H9 (cell line): ENCODE measurements around the gene CHMP4A. TPM values are rescaled to one million over a fixed set of nuclear protein-coding genes. Genes with fewer than 3 reads are reported as not detected.

Experiments used
- DNase-seq: peaks from one replicate; pipeline ENCODE4 v3.0.0-alpha.2; 2017
- H2AFZ ChIP-seq: one replicate; pipeline ENCODE4 v1.6.1; 2013; ENCODE audit warnings: mild to moderate bottlenecking, low read length, control low read depth, moderate library complexity
- H2AK5ac ChIP-seq: 2 replicates; pipeline ENCODE4 v1.6.1; 2013; ENCODE audit warnings: low read length, control low read depth, mixed read lengths; ENCODE audit not compliant: insufficient read length
- H2BK120ac ChIP-seq: one replicate; pipeline ENCODE4 v1.6.1; 2013; ENCODE audit warnings: low read depth, mild to moderate bottlenecking, low read length, control low read depth, inconsistent platforms; ENCODE audit not compliant: poor library complexity, severe bottlenecking
- H2BK12ac ChIP-seq: 2 replicates; pipeline ENCODE4 v1.6.1; 2013; ENCODE audit warnings: low read length, control low read depth, mixed read lengths, low read depth; ENCODE audit not compliant: insufficient read length
- H2BK15ac ChIP-seq: 2 replicates; pipeline ENCODE4 v1.6.1; 2013; ENCODE audit warnings: low read depth, low read length, control low read depth
- H2BK20ac ChIP-seq: one replicate; pipeline ENCODE4 v1.6.1; 2013; ENCODE audit warnings: low read depth, mild to moderate bottlenecking, low read length, control low read depth, inconsistent platforms; ENCODE audit not compliant: poor library complexity, severe bottlenecking
- H2BK5ac ChIP-seq: 2 replicates; pipeline ENCODE4 v1.6.1; 2013; ENCODE audit warnings: low read length, control low read depth, mixed read lengths; ENCODE audit not compliant: insufficient read length
- H3K14ac ChIP-seq: 2 replicates; pipeline ENCODE4 v1.6.1; 2013; ENCODE audit warnings: low read length, control low read depth; ENCODE audit not compliant: insufficient read depth
- H3K18ac ChIP-seq: 2 replicates; pipeline ENCODE4 v1.6.1; 2013; ENCODE audit warnings: low read depth, mild to moderate bottlenecking, mixed read lengths, low read length, control low read depth; ENCODE audit not compliant: insufficient read length
- H3K23ac ChIP-seq: 2 replicates; pipeline ENCODE4 v1.6.1; 2013; ENCODE audit warnings: low read length, control low read depth, mixed read lengths, low read depth; ENCODE audit not compliant: insufficient read length
- H3K23me2 ChIP-seq: 2 replicates; pipeline ENCODE4 v1.6.1; 2013; ENCODE audit warnings: low read depth, mild to moderate bottlenecking, mixed read lengths, low read length, control low read depth; ENCODE audit not compliant: insufficient read length, poor library complexity, severe bottlenecking
- H3K27ac ChIP-seq: 2 replicates; pipeline ENCODE4 v1.5.1; 2013; ENCODE audit warnings: low read length, control low read depth, mixed read lengths, low read depth; ENCODE audit not compliant: insufficient read length
- H3K27me3 ChIP-seq: 2 replicates; pipeline ENCODE4 v1.6.1; 2013; ENCODE audit warnings: low read length, control low read depth, inconsistent platforms; ENCODE audit not compliant: insufficient read depth
- H3K4ac ChIP-seq: 2 replicates; pipeline ENCODE4 v1.6.1; 2013; ENCODE audit warnings: low read depth, mild to moderate bottlenecking, control low read depth, inconsistent platforms, low read length, moderate library complexity
- H3K4me1 ChIP-seq: 2 replicates; pipeline ENCODE4 v1.6.1; 2013; ENCODE audit warnings: low read length, control low read depth, inconsistent platforms; ENCODE audit not compliant: insufficient read depth
- H3K4me2 ChIP-seq: 2 replicates; pipeline ENCODE4 v1.6.1; 2013; ENCODE audit warnings: low read length, control low read depth, mixed read lengths; ENCODE audit not compliant: insufficient read length, insufficient read depth
- H3K56ac ChIP-seq: 2 replicates; pipeline ENCODE4 v1.6.1; 2013; ENCODE audit warnings: low read depth, mild to moderate bottlenecking, mixed read lengths, low read length, control low read depth; ENCODE audit not compliant: insufficient read length
- H3K79me1 ChIP-seq: 2 replicates; pipeline ENCODE4 v1.6.1; 2013; ENCODE audit warnings: low read depth, mild to moderate bottlenecking, moderate library complexity, low read length, control low read depth, inconsistent platforms; ENCODE audit not compliant: insufficient read depth, poor library complexity, severe bottlenecking
- H3K79me2 ChIP-seq: 2 replicates; pipeline ENCODE4 v1.6.1; 2013; ENCODE audit warnings: low read length, control low read depth, inconsistent platforms; ENCODE audit not compliant: insufficient read depth
- H3K9ac ChIP-seq: 2 replicates; pipeline ENCODE4 v1.6.1; 2013; ENCODE audit warnings: low read length, control low read depth, mixed read lengths; ENCODE audit not compliant: insufficient read length; ENCODE audit errors: extremely low read depth
- H3K9me3 ChIP-seq: one replicate; pipeline ENCODE4 v1.6.1; 2013; ENCODE audit warnings: low read depth, low read length, inconsistent platforms; ENCODE audit not compliant: control insufficient read depth
- H3T11ph ChIP-seq: one replicate; pipeline ENCODE4 v1.6.1; 2013; ENCODE audit warnings: mild to moderate bottlenecking, low read length, control low read depth, inconsistent platforms
- H4K20me1 ChIP-seq: one replicate; pipeline ENCODE4 v1.6.1; 2013; ENCODE audit not compliant: control insufficient read depth, insufficient read length, insufficient read depth
- H4K5ac ChIP-seq: 2 replicates; pipeline ENCODE4 v1.6.1; 2013; ENCODE audit warnings: low read depth, mild to moderate bottlenecking, mixed read lengths, low read length, control low read depth; ENCODE audit not compliant: insufficient read length
- H4K8ac ChIP-seq: replicated peaks from 2 replicates; pipeline ENCODE4 v1.6.1; 2013; ENCODE audit warnings: low read length, control low read depth, mixed read lengths, low read depth; ENCODE audit not compliant: insufficient read length
- H4K91ac ChIP-seq: 2 replicates; pipeline ENCODE4 v1.6.1; 2013; ENCODE audit warnings: low read depth, mild to moderate bottlenecking, moderate library complexity, mixed read lengths, low read length, control low read depth; ENCODE audit not compliant: insufficient read length
- H3K27ac Mint-ChIP-seq, 3 experiments: 2 replicates in 2 of 3; 3 replicates in 1 of 3; pipeline ENCODE4 v1.8.0; 2020 to 2021; ENCODE audit warnings: mixed read lengths in 3 of 3, mild to moderate bottlenecking in 1 of 3, moderate library complexity in 1 of 3
- H3K27me3 Mint-ChIP-seq: 2 replicates; pipeline ENCODE4 v1.8.0; 2021; ENCODE audit warnings: low read depth, mild to moderate bottlenecking, moderate library complexity, mixed read lengths
- H3K36me3 Mint-ChIP-seq, 3 experiments: 2 replicates in 2 of 3; 3 replicates in 1 of 3; pipeline ENCODE4 v1.8.0; 2020 to 2021; ENCODE audit warnings: low read depth in 3 of 3, mixed read lengths in 3 of 3; ENCODE audit not compliant: insufficient read depth in 1 of 3
- H3K4me1 Mint-ChIP-seq, 2 experiments: 2 replicates each; pipeline ENCODE4 v1.8.0; 2020; ENCODE audit warnings: mixed read lengths in 2 of 2
- H3K4me3 Mint-ChIP-seq, 2 experiments: 2 replicates in 1 of 2; 3 replicates in 1 of 2; pipeline ENCODE4 v1.8.0; 2020 to 2021; ENCODE audit warnings: mild to moderate bottlenecking in 2 of 2, mixed read lengths in 2 of 2, moderate library complexity in 1 of 2
- H3K9me3 Mint-ChIP-seq, 2 experiments: 2 replicates in 1 of 2; 3 replicates in 1 of 2; pipeline ENCODE4 v1.8.0; 2020; ENCODE audit warnings: mild to moderate bottlenecking in 2 of 2, mixed read lengths in 2 of 2, moderate library complexity in 1 of 2
- WGBS: extraction: QIAGEN DNeasy Blood & Tissue Kit; methylation state at CpG from one replicate; pipeline ENCODE4 v1.1.7; 2013; ENCODE audit warnings: missing lambda C conversion rate, low lambda C conversion rate, mixed read lengths; ENCODE audit not compliant: insufficient read length; ENCODE audit errors: extremely low coverage; 5-methylcytosine and 5-hydroxymethylcytosine counted together
- total RNA-seq: library from RNA; stranded (reverse); gene quantifications from 2 replicates; pipeline ENCODE4 v1.2.1, GENCODE V29; 2021
- TF ChIP-seq, protein P1 (sequence below): fragments of 200-600 bp; sonication (generic); conservative IDR thresholded peaks from 3 replicates; pipeline ENCODE4 v1.8.0; 2021; ENCODE audit warnings: antibody characterized with exemption, mild to moderate bottlenecking

Gene CHMP4A
- total RNA-seq, 1 experiment from 2014 or later, result 46.2 TPM

DNA sequence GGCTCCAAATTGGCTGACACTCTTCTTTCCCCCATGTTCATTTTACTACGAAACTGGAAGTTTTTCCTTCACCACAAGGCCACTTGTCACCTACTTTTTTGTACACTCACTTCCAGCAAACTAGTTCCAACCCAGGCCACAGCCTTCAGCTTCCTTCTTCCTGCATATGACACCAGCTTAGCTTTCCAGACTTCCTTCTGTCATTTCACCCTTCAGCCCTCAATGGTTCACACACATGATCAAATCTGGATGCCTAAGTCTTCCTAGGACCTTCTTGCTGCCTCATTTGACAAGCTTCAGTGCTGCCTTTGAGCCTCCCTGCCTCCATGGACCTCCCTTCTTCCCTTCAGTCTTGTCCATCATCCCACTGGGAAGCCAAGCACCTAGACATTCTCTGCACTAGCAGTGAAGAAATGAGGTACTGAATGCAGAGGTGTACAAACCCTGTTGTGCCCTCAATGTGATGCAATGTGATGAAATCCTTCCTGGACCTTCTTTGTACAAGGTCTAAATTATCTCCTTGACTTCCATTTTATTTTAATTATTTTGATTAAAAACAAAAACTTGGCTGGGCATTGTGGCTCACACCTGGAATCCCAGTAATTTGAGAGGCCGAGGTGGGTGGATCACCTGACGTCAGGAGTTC lies 45.7 kb downstream of the CHMP4A start:
- no peak overlapping the region for H3K18ac ChIP-seq
- no peak overlapping the region for H3T11ph ChIP-seq
- H3K4me1 ChIP-seq, result no peaks in the 10 kb centered on the region
- H3K14ac ChIP-seq, result no peak overlapping the region
- H2BK12ac ChIP-seq, result no peak overlapping the region
- H3K9me3 Mint-ChIP-seq, result no peaks in the 10 kb centered on the region; a peak in 1 of 5 replicates
- no peak overlapping the region for H2AK5ac ChIP-seq
- H3K36me3 Mint-ChIP-seq, result peaks cover 4 to 37% (median 19%) of the 10 kb centered on the region in 3 experiments
- no peak overlapping the region for H2BK5ac ChIP-seq
- no peak overlapping the region for H2BK120ac ChIP-seq
- H2BK15ac ChIP-seq, result no peak overlapping the region
- H2AFZ ChIP-seq, result no peak overlapping the region
- WGBS, result no CpG with 5 or more reads among the region's 3 CpGs
- no peak overlapping the region for H3K27ac ChIP-seq
- H3K27ac Mint-ChIP-seq, result no peak overlapping the region; a peak in 2 of 7 replicates
- DNase-seq, result no peak
- H3K79me1 ChIP-seq, result no peaks in the 10 kb centered on the region
- no peaks in the 10 kb centered on the region for H3K9me3 ChIP-seq
- H3K23me2 ChIP-seq, result peaks cover 8% of the 10 kb centered on the region
- TF ChIP-seq, protein P1, sequence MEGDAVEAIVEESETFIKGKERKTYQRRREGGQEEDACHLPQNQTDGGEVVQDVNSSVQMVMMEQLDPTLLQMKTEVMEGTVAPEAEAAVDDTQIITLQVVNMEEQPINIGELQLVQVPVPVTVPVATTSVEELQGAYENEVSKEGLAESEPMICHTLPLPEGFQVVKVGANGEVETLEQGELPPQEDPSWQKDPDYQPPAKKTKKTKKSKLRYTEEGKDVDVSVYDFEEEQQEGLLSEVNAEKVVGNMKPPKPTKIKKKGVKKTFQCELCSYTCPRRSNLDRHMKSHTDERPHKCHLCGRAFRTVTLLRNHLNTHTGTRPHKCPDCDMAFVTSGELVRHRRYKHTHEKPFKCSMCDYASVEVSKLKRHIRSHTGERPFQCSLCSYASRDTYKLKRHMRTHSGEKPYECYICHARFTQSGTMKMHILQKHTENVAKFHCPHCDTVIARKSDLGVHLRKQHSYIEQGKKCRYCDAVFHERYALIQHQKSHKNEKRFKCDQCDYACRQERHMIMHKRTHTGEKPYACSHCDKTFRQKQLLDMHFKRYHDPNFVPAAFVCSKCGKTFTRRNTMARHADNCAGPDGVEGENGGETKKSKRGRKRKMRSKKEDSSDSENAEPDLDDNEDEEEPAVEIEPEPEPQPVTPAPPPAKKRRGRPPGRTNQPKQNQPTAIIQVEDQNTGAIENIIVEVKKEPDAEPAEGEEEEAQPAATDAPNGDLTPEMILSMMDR, result no peak
- H3K4me2 ChIP-seq, result no peak overlapping the region
- H3K23ac ChIP-seq, result no peak overlapping the region
- no peak overlapping the region for H2BK20ac ChIP-seq
- H3K27me3 ChIP-seq, result no peaks in the 10 kb centered on the region
- peaks cover 5 to 7% of the 10 kb centered on the region in 2 experiments; a peak in 3 of 4 replicates for H3K4me1 Mint-ChIP-seq
- H4K8ac ChIP-seq, result no peak overlapping the region
- H3K27me3 Mint-ChIP-seq, result no peaks in the 10 kb centered on the region; the same call in 1 of the 2 replicates
- H3K9ac ChIP-seq, result no peak overlapping the region
- H4K91ac ChIP-seq, result no peak overlapping the region
- H3K56ac ChIP-seq, result no peak overlapping the region
- no peaks in the 10 kb centered on the region for H3K79me2 ChIP-seq
- H3K4ac ChIP-seq, result no peak overlapping the region
- H3K4me3 Mint-ChIP-seq, result no peak overlapping the region; a peak in 1 of 5 replicates
- H4K20me1 ChIP-seq, result no peaks in the 10 kb centered on the region
- no peak overlapping the region for H4K5ac ChIP-seq
